OCI-LY7 (cell line): ENCODE measurements around the gene PARN. TPM values are rescaled to one million over a fixed set of nuclear protein-coding genes. Genes with fewer than 3 reads are reported as not detected.
"Not testable (repeated sequence)": the region's sequence is repeated elsewhere in the genome, so short reads cannot be mapped to it uniquely, and the experiment has no call there.

Experiments used
- BruUV-seq: library from RNA; stranded (reverse); fragments of 400-500 nt; replicated peaks from 2 replicates; lab custom pipeline; 2021; lab: Mats Ljungman, UMichigan
- CTCF ChIA-PET: fragments of 300-600 bp; sonication (Branson Sonifier 250); formaldehyde crosslinking; loops from one replicate; lab custom pipeline; 2022; ENCODE audit warnings: antibody characterized with exemption; ENCODE audit not compliant: unreplicated experiment; lab: Charles Lee
- POLR2A ChIA-PET: fragments of 300-600 bp; sonication (Branson Sonifier 250); formaldehyde crosslinking; loops from one replicate; lab custom pipeline; 2022; ENCODE audit warnings: antibody characterized with exemption; lab: Charles Lee
- DNase-seq: peaks from one replicate; pipeline ENCODE4 v3.0.0-alpha.2; 2015; ENCODE audit warnings: low spot score
- H2AFZ ChIP-seq: fragments of 200-600 bp; sonication (generic), shearing (Covaris generic); 2 replicates; pipeline ENCODE4 v1.6.1; 2014; ENCODE audit warnings: mild to moderate bottlenecking, antibody characterized with exemption, low read length, moderate library complexity
- H3K27ac ChIP-seq: fragments of 200-600 bp; sonication (generic); 2 replicates; pipeline ENCODE4 v1.5.1; 2014; ENCODE audit warnings: mixed run types, low read depth, mild to moderate bottlenecking, moderate library complexity, low read length, inconsistent platforms; ENCODE audit not compliant: poor library complexity, severe bottlenecking
- H3K36me3 ChIP-seq: fragments of 200-600 bp; sonication (generic); 2 replicates; pipeline ENCODE4 v1.6.1; 2014; ENCODE audit warnings: mild to moderate bottlenecking, antibody characterized with exemption, low read length, moderate library complexity, mixed read lengths; ENCODE audit not compliant: insufficient read depth
- H3K4me1 ChIP-seq: fragments of 200-600 bp; sonication (generic); 2 replicates; pipeline ENCODE4 v1.5.1; 2014; ENCODE audit warnings: mild to moderate bottlenecking, low read length; ENCODE audit not compliant: insufficient read depth, poor library complexity, severe bottlenecking
- H3K4me2 ChIP-seq: fragments of 200-600 bp; sonication (generic); 2 replicates; pipeline ENCODE4 v1.6.1; 2014; ENCODE audit warnings: mild to moderate bottlenecking, low read length
- H3K4me3 ChIP-seq: fragments of 200-600 bp; sonication (generic); 2 replicates; pipeline ENCODE4 v1.5.1; 2014; ENCODE audit warnings: mild to moderate bottlenecking, low read depth, low read length; ENCODE audit not compliant: poor library complexity, severe bottlenecking
- H3K79me2 ChIP-seq: fragments of 200-600 bp; sonication (generic); 2 replicates; pipeline ENCODE4 v1.6.1; 2016; ENCODE audit warnings: low read depth, mild to moderate bottlenecking, low read length, moderate library complexity, mixed read lengths; ENCODE audit not compliant: insufficient read depth
- H3K9me2 ChIP-seq: fragments of 200-600 bp; sonication (generic); 2 replicates; pipeline ENCODE4 v1.6.1; 2016; ENCODE audit warnings: mild to moderate bottlenecking, low read length, mixed read lengths; ENCODE audit not compliant: insufficient read depth
- H3K9me3 ChIP-seq: fragments of 200-600 bp; sonication (generic); 2 replicates; pipeline ENCODE4 v1.6.1; 2014; ENCODE audit warnings: mild to moderate bottlenecking, mixed run types, low read length, mixed read lengths
- H4K20me1 ChIP-seq: fragments of 200-600 bp; sonication (generic); 2 replicates; pipeline ENCODE4 v1.6.1; 2014; ENCODE audit warnings: mild to moderate bottlenecking, antibody characterized with exemption, low read length, moderate library complexity, mixed read lengths; ENCODE audit not compliant: insufficient read depth
- EZH2phosphoT487 ChIP-seq: fragments of 200-600 bp; sonication (generic); IDR thresholded peaks from 2 replicates; pipeline ENCODE4 v1.6.1; 2018; ENCODE audit warnings: low read depth, borderline replicate concordance, mild to moderate bottlenecking, mixed run types, antibody characterized with exemption, low read length, moderate library complexity, mixed read lengths
- intact Hi-C: fragments of 100-400 bp; cut with micrococcal nuclease; formaldehyde crosslinking; loops from one replicate; pipeline ENCODE4 v1.10.0; 2022; ENCODE audit not compliant: unreplicated experiment
- total RNA-seq, 2 experiments: library from RNA; depleted of rRNA in 1 of 2; stranded (reverse); fragments of >200 nt in 1 of 2; shearing (Covaris generic) in 1 of 2; gene quantifications; 2 replicates each; pipeline ENCODE4 v1.2.3, GENCODE V29; 2014 to 2022
- TF ChIP-seq, protein P1 (sequence below): fragments of 200-600 bp; sonication (generic); conservative IDR thresholded peaks from 2 replicates; pipeline ENCODE4 v1.5.1; 2014; ENCODE audit warnings: mild to moderate bottlenecking, antibody characterized with exemption, low read length, moderate library complexity, mixed read lengths

The PARN gene
- total RNA-seq, 2 experiments from 2014 or later = 40.1 to 76.5 TPM

DNA sequence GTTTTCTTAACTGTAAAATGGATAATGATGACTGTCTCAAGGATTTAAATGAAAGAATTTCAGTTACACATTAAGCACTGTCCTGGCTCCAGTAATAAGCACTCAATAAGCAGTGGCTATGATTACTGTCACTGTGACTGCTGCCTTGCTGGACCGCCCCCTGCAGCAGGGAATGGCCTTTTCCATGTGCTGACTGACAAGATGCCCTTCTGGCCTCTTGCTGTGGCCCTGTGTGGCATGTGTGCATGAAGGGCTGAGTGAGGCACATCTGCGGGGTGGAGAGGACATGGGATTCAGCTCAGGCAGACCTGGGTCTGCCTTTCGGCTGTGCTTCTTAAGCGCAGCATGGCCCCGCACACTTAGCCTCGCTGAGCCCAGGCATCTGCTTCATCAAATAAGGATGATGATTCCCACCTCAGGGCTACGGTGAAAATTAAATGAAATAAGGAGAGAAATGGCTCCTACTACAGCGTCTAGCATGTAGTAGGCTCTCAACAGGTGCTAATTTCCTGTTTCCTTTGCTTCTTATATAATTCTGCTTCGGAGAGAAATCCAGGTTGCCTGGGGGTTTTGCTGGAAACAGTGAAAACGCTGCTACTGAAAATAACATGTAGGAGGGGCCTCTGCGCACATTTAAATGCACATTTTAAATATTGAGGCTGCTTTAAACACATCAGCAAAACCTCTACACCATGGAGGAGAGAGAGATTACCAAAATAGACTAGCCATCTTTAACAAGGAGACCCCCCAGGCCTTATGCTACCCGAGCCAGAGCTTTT lies 183.9 kb downstream of the PARN start:
- intact Hi-C loops = no loop called here
- Histone ChIP-seq H3K4me1 (no peaks in the 10 kb centered on the region), H3K9me3 (no peaks in the 10 kb centered on the region), H2AFZ (no peak overlapping the region), H3K36me3 (peaks cover 32% of the 10 kb centered on the region), H3K27ac (no peak overlapping the region), H3K79me2 (no peaks in the 10 kb centered on the region), H3K4me3 (no peak overlapping the region), H3K4me2 (no peak overlapping the region), H3K9me2 (no peaks in the 10 kb centered on the region), H4K20me1 (no peaks in the 10 kb centered on the region)
- TF ChIP-seq, protein P1, sequence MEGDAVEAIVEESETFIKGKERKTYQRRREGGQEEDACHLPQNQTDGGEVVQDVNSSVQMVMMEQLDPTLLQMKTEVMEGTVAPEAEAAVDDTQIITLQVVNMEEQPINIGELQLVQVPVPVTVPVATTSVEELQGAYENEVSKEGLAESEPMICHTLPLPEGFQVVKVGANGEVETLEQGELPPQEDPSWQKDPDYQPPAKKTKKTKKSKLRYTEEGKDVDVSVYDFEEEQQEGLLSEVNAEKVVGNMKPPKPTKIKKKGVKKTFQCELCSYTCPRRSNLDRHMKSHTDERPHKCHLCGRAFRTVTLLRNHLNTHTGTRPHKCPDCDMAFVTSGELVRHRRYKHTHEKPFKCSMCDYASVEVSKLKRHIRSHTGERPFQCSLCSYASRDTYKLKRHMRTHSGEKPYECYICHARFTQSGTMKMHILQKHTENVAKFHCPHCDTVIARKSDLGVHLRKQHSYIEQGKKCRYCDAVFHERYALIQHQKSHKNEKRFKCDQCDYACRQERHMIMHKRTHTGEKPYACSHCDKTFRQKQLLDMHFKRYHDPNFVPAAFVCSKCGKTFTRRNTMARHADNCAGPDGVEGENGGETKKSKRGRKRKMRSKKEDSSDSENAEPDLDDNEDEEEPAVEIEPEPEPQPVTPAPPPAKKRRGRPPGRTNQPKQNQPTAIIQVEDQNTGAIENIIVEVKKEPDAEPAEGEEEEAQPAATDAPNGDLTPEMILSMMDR = no peak
- TF ChIP-seq EZH2phosphoT487 = no peak
- ChIA-PET CTCF (no interaction called here), POLR2A (no interaction called here)
- BruUV-seq = no TSS peak
- DNase-seq = no peak

DNA sequence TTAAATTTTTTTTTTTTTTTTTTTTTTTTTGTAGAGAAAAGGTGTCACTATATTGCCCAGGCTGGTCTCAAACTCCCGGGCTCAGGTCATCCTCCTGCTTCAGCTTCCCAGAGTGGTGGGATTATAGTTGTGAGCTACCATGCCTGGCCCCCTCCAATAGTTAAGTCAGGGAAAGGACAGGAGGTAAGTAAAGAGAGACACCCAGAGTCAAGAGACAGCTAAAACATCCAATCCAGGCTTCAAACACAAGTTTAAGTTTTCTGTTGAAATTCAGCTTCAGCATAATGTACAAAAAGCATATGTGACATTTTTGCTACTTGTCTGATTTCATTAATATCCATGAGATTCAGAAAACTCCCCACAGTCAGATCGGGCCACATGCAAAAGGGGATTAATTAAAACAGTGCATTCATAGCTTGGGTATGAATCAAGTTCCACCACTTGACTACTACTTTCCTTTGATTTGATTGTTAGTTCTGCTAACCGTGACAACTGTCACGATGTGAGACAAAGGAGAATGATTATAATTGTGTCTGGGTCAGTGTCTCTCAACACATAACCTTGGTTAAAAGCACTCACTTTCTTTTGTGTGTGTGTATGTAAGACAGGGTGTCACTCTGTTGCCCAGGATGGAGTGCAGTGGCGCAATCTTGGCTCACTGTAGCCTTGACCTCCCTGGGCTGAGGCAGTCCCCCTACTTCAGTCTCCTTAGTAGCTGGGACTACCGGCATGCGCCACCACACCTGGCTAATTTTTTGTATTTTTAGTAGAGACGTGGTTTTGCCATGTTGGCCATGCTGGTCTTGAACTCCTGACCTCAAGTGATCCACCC lies 184.9 kb downstream of the PARN start:
- H3K4me1 ChIP-seq = no peaks in the 10 kb centered on the region
- no peak overlapping the region for H3K4me2 ChIP-seq
- peaks cover 32% of the 10 kb centered on the region for H3K36me3 ChIP-seq
- no peaks in the 10 kb centered on the region for H3K9me2 ChIP-seq
- BruUV-seq = no TSS peak
- H3K79me2 ChIP-seq = no peaks in the 10 kb centered on the region
- H3K4me3 ChIP-seq = no peak overlapping the region
- no peaks in the 10 kb centered on the region for H4K20me1 ChIP-seq
- H3K9me3 ChIP-seq = no peaks in the 10 kb centered on the region
- ChIA-PET CTCF (interaction anchor here (0.5 kb wide), 1 partner anchor 134 kb away, joined by 3 read pairs; no protein-coding TSS in a partner anchor), POLR2A (interaction anchor here (0.6 to 0.7 kb wide), 3 partner anchors 12 to 69 kb away, joined by 3 to 4 read pairs (median 4); no protein-coding TSS in a partner anchor)
- peak; percentile 6 for DNase-seq
- TF ChIP-seq EZH2phosphoT487 = no peak
- TF ChIP-seq, protein P1 = peak; percentile 45
- intact Hi-C loops = no loop called here
- H2AFZ ChIP-seq = no peak overlapping the region
- H3K27ac ChIP-seq = no peak overlapping the region

DNA sequence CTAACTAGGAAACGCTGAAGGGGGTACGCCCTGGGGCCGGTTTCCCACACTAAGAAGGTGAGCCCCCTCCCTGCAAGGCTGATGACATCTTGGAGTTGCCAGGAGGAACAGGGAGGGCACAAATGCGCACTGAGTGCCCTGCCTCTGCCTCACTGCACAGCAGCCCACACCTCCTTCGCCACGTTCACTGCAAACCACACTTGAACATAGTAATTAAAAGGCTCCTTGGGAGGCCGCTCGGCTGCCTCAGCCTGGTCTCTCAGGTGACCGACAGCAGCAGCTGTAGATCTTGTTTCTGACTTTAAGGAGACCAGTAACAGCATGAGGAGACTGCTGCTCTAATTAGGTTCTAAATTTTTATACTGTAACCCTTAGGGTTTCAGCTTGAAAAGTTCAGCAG lies 188.5 kb downstream of the PARN start:
- H3K4me3 ChIP-seq, H2AFZ ChIP-seq, H3K4me1 ChIP-seq, CTCF ChIA-PET, H3K9me2 ChIP-seq, intact Hi-C loops, POLR2A ChIA-PET, DNase-seq, H4K20me1 ChIP-seq, H3K9me3 ChIP-seq, H3K79me2 ChIP-seq, H3K4me2 ChIP-seq, BruUV-seq, H3K27ac ChIP-seq: not testable (repeated sequence)
- peaks cover 36% of the 10 kb centered on the region for H3K36me3 ChIP-seq
